NCI-H510A treated with DMSO at 0.1 percent for 48 hours (cell line): ENCODE data around the gene ACSL6.

ENCODE experiments used
- DNase-seq: peaks from one replicate; lab custom pipeline; 2025; lab: John Stamatoyannopoulos, UW

Gene ACSL6

GRCh38 chr5:132011622-132012343, at the start of gene ACSL6:
Gene ACSL6, minus strand, starts transcription at chr5:132011658. Its CDS starts 105 bp downstream, at chr5:132011553.
- DNase-seq: peak; percentile 7

GRCh38 chr5:132060501-132061161, 49.2 kb upstream of the ACSL6 start, which contains the start of gene IL3:
Gene IL3, plus strand, starts transcription at chr5:132060655. Its CDS starts 52 bp downstream, at chr5:132060707.
- no peak for DNase-seq

GRCh38 chr5:132059696-132060500, 48.4 kb upstream of the ACSL6 start:
- DNase-seq: no peak

- no peak for DNase-seq
Measured at GRCh38 chr5:132059043-132059695, 47.7 kb upstream of the ACSL6 start.

- DNase-seq: no peak
Measured at GRCh38 chr5:132058646-132059042, 47.2 kb upstream of the ACSL6 start.

GRCh38 chr5:132057498-132058255, 46.2 kb upstream of the ACSL6 start:
- DNase-seq: no peak

GRCh38 chr5:132056610-132057497, 45.4 kb upstream of the ACSL6 start:
- DNase-seq: no peak

GRCh38 chr5:132055808-132056609, 44.6 kb upstream of the ACSL6 start:
- no peak for DNase-seq

- DNase-seq: no peak
Measured at GRCh38 chr5:132055441-132055807, 44.0 kb upstream of the ACSL6 start.

- no peak for DNase-seq
Measured at GRCh38 chr5:132054697-132055440, 43.4 kb upstream of the ACSL6 start.

GRCh38 chr5:132054031-132054696, 42.7 kb upstream of the ACSL6 start:
- no peak for DNase-seq

GRCh38 chr5:132053483-132053882, 42.0 kb upstream of the ACSL6 start:
- DNase-seq: no peak

- DNase-seq: no peak
Measured at GRCh38 chr5:132052520-132052919, 41.1 kb upstream of the ACSL6 start.

- DNase-seq: no peak
Measured at GRCh38 chr5:132050661-132051552, 39.4 kb upstream of the ACSL6 start.

GRCh38 chr5:132050136-132050535, 38.7 kb upstream of the ACSL6 start:
- no peak for DNase-seq

GRCh38 chr5:132049559-132049958, 38.1 kb upstream of the ACSL6 start:
- DNase-seq: no peak

- no peak for DNase-seq
Measured at GRCh38 chr5:132049093-132049492, 37.6 kb upstream of the ACSL6 start.
